GM19043 (cell line): ENCODE data around the gene PCDH10.

ENCODE experiments used
- ATAC-seq: cut with Tn5 transposase; IDR thresholded peaks from one replicate; pipeline ENCODE4 v1.9.1; 2021; ENCODE audit warnings: low read depth; ENCODE audit not compliant: unreplicated experiment

Gene PCDH10

DNA sequence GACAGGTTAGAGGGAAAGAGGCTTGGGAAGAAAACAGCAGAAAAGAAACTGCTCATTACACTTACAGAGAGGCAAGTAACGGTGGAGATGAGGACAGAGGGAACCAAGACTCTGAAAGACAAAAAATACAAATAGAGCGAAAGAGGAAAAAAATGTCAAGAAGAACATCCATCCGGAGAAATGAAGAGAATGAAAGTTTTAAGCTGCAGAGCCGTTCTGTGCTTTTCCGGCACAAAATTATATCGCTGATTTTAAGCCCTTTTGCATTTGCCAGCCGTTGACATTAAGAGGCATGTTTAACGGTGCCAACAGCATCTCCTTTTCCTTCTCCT is 236 bp downstream of the PCDH10 start:
- no peak for ATAC-seq

DNA sequence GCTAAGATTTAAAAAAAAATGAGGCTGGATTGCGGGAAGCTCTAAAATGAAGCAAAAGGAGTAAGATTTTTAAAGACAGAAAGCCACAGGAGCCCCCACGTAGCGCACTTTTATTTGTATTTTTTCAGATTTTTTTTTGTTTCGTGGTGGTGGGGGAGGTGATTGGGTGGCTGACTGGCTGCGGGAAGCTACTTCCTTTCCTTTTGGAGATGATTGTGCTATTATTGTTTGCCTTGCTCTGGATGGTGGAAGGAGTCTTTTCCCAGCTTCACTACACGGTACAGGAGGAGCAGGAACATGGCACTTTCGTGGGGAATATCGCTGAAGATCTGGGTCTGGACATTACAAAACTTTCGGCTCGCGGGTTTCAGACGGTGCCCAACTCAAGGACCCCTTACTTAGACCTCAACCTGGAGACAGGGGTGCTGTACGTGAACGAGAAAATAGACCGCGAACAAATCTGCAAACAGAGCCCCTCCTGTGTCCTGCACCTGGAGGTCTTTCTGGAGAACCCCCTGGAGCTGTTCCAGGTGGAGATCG is 908 bp downstream of the PCDH10 start:
- no peak for ATAC-seq

DNA sequence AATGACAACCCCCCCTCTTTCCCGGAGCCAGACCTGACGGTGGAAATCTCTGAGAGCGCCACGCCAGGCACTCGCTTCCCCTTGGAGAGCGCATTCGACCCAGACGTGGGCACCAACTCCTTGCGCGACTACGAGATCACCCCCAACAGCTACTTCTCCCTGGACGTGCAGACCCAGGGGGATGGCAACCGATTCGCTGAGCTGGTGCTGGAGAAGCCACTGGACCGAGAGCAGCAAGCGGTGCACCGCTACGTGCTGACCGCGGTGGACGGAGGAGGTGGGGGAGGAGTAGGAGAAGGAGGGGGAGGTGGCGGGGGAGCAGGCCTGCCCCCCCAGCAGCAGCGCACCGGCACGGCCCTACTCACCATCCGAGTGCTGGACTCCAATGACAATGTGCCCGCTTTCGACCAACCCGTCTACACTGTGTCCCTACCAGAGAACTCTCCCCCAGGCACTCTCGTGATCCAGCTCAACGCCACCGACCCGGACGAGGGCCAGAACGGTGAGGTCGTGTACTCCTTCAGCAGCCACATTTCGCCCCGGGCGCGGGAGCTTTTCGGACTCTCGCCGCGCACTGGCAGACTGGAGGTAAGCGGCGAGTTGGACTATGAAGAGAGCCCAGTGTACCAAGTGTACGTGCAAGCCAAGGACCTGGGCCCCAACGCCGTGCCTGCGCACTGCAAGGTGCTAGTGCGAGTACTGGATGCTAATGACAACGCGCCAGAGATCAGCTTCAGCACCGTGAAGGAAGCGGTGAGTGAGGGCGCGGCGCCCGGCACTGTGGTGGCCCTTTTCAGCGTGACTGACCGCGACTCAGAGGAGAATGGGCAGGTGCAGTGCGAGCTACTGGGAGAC is 1.6 kb downstream of the PCDH10 start:
- ATAC-seq, result no peak

DNA sequence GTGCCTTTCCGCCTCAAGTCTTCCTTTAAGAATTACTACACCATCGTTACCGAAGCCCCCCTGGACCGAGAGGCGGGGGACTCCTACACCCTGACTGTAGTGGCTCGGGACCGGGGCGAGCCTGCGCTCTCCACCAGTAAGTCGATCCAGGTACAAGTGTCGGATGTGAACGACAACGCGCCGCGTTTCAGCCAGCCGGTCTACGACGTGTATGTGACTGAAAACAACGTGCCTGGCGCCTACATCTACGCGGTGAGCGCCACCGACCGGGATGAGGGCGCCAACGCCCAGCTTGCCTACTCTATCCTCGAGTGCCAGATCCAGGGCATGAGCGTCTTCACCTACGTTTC is 2.2 kb downstream of the PCDH10 start:
- ATAC-seq, result no peak

DNA sequence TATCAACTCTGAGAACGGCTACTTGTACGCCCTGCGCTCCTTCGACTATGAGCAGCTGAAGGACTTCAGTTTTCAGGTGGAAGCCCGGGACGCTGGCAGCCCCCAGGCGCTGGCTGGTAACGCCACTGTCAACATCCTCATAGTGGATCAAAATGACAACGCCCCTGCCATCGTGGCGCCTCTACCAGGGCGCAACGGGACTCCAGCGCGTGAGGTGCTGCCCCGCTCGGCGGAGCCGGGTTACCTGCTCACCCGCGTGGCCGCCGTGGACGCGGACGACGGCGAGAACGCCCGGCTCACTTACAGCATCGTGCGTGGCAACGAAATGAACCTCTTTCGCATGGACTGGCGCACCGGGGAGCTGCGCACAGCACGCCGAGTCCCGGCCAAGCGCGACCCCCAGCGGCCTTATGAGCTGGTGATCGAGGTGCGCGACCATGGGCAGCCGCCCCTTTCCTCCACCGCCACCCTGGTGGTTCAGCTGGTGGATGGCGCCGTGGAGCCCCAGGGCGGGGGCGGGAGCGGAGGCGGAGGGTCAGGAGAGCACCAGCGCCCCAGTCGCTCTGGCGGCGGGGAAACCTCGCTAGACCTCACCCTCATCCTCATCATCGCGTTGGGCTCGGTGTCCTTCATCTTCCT is 2.7 kb downstream of the PCDH10 start:
- no peak for ATAC-seq

DNA sequence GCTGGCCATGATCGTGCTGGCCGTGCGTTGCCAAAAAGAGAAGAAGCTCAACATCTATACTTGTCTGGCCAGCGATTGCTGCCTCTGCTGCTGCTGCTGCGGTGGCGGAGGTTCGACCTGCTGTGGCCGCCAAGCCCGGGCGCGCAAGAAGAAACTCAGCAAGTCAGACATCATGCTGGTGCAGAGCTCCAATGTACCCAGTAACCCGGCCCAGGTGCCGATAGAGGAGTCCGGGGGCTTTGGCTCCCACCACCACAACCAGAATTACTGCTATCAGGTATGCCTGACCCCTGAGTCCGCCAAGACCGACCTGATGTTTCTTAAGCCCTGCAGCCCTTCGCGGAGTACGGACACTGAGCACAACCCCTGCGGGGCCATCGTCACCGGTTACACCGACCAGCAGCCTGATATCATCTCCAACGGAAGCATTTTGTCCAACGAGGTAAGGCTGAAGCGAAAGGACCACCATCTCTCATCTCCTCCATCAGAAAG is 3.3 kb downstream of the PCDH10 start:
- no peak for ATAC-seq

DNA sequence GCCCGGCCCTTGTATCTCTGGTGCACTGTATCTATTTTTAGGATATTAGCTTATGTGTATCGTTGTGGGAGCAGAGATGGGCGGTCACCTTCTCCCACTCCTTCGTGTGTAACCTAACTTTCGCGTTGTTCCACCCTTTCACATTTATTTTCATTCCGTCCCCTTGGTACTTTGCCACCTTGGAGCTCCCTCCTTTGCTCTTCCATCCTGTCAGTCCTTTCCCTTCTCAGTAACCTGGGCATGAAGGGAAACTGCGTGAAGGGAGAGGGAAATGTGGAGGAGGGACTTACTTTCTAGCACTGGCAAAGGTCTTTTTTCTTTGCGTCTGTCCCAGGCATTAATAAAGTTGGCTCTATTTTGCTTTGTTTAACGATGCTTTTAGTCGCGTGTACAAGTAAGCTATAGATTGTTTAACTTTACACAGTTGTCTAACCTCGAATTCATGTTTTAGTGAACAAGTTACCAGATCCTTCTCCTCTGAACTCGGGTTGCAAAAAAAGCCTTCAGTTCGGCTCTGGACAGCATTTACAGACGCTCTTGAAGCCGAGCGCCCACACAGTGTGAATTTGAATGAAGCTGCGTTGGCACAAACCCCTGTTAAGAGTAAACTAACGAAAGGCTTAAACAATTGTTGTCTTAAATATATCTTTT is 3.9 kb downstream of the PCDH10 start:
- no peak for ATAC-seq

DNA sequence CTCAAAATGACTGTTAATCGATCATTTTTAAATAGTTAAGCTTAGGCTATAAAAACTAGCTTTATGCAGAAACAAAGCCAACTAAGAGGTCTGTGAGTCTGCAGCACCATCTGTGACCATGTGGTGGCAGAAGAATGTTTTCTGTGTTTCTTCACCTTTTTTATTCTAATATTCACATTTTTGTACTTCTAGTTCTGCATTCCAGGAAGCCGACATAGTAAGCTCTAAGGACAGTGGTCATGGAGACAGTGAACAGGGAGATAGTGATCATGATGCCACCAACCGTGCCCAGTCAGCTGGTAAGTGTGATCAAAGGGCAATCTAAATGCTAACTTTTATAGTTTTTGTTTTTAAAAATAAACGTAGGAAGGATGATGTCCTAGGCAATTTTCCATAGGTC is 5.6 kb downstream of the PCDH10 start:
- ATAC-seq, result no peak

DNA sequence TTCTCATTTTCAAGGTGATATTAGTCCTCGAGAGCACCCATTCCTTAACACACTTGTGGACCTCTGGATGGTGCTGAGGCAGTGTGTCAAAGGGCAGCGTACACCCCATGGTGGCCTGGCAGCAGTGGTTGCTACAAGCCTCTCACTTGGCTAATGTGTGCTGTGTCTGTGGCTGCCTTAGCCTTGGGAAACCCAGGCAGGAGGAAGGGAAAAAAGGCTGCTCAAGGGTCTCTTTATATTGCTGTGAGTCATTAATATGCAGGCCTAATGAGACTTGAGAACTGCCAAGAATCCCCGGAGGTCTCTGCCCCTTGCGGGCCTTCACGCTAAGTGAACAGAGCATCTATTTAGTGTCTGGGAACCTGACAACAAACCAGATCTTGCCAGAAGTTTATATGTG is 7.0 kb downstream of the PCDH10 start:
- no peak for ATAC-seq

DNA sequence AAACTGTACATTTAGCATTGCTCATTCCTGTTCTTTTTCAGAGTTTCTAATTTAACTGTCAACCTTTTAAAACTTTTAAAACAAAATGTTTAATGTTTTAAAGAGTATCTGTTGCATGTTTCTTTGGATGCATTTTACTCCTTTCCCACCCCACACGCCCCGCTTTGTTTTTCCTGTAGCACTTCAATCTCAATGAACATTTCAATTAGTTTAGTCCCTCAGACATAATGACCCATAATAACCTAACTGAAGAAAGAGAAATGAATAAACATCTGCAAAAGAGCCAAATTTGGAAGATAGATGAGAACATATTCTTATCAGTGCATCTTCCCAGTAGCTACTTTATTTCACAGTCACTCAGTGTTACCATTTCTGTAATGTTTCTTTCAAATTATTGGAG is 7.5 kb downstream of the PCDH10 start:
- no peak for ATAC-seq

DNA sequence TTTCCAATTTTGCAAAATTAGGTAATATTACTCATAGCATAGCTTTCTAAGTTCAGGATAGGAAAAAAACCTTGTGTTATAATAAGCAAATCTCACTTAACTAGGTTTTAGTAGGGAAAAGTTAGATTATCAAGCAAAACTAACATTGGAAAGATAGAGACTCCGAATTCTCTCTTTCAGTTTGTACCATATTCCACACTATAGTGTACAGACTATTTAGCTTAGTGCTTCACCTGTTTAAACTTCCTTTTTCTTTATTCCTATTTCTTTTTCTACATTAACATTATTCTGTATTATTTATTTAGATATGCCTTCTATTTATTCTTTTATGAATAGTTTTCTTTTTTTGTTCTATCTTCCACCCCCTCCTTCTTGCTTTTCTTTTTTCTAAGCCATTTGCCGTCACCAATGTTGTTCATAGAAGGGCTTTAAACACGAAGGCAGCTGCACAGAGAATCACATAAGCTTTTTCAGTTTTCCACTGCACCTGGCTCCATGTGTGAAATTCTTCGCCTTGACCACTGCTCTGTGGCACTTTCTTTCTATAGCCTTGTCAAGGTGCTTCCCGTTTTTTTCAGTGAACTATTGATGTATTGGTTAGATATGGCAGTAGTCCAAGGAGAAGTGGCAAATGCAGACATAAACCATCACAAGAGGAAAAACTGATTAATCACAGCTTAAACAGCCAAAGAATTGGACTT is 8.5 kb downstream of the PCDH10 start:
- ATAC-seq, result no peak

DNA sequence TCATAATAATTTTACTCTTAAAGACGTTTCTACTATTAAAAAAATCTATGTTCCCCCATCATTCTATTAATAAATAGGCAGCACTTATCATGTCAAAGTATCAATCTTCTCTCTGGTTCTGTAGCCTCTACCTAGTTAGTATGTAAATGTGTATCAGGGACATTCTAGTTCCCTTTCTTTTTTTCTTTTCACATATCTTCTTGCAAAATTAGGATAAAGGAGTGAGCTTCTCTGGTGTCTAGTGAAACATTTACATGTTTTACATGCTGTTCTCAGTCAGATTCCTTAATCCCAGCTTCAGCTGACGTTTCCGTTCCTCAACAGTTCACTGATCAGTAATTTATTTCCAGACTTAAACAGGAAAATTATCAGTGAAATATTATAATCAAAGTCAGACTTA is 11.8 kb downstream of the PCDH10 start:
- no peak for ATAC-seq

DNA sequence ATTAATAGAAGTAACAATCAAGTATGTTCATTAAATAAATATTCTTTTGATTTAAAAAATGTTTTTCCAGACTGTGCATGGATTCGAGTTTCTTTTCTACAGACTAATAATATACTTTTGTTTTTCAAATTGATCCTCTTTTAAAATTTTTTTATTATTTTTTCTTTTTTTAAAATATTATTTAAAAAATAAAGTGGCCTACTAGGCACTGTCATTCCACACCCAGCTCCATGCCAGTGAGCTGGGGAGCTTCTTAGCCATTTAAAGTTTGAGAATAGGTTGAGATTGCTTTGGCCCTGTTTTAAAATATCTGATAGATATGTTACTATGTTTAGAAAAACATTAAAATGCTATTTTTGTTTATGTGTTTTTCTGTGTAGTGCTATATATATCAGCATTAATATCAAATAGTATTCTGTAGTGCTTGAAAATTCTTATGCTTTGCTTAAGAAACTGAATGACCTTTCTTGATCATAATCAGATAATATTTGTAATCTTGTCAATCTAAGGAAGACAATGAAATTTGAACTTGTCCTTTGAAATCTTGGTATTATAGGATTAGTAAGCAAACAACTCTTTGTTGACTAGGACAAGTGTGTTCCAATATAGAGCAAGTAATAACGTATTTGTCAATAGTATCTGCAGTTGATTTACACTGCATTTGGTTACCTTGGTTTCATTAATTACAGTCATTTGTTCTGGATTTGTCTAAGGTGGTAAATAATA is 12.6 kb downstream of the PCDH10 start:
- ATAC-seq, result no peak

DNA sequence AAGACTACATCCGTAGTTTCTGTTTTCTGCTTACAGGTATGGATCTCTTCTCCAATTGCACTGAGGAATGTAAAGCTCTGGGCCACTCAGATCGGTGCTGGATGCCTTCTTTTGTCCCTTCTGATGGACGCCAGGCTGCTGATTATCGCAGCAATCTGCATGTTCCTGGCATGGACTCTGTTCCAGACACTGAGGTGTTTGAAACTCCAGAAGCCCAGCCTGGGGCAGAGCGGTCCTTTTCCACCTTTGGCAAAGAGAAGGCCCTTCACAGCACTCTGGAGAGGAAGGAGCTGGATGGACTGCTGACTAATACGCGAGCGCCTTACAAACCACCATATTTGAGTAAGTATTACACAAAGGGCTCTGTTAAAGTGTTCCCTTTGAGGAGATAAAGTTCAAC is 13.8 kb downstream of the PCDH10 start:
- no peak for ATAC-seq

DNA sequence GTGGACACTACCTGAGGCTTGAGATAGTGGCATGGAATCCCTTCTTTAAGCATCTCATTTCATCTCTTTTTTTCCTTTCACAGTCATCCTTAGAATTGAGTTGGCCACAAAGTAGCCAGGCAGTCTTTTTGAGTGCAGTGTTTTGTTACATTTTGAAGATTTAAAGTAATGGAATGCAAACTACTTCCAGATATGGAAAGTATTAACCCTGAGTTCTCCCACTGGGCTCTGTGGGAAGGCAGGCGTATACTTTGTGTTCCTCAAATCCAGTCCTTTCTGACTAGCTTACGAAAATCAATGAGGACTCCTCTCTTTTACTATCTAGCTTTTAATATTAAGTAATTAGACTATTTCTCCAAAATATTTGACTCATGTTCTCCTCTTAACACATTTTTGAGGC is 29.9 kb downstream of the PCDH10 start:
- no peak for ATAC-seq

DNA sequence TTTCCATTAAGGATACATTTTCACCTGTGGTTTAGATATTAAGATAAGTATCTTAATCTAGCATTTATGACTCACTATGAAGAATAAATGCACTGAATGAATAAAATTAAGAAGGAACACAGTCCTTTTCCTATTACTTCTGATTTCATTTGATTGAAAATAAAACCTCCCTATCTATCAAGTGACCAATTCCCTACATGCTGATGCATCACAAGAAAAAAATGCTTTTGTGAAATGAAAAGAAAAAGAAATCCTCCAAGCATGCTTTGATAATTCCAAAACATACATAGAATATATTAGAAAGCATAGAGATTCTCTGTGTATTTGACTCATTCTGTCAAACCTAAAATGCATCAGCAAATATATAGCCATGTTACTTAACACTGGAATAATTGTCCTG is 37.1 kb downstream of the PCDH10 start:
- no peak for ATAC-seq

DNA sequence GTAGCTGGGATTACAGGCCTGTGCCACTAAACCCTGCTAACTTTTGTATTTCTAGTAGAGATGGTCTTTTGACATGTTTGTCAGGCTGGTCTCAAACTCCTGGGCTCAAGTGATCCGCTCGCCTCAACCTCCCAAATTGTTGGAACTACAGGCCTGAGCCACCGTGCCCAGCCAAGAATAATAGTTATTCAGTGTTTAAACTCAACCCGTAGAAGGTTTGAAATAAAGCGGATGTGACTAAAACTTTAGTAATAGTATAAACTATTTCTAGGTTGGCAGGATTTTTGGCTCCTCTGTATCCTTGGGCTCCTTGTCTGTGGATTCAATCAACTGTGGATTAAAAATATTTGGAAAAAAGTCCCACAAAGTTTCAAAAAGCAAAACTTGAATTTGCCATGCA is 37.8 kb downstream of the PCDH10 start:
- ATAC-seq, result no peak

DNA sequence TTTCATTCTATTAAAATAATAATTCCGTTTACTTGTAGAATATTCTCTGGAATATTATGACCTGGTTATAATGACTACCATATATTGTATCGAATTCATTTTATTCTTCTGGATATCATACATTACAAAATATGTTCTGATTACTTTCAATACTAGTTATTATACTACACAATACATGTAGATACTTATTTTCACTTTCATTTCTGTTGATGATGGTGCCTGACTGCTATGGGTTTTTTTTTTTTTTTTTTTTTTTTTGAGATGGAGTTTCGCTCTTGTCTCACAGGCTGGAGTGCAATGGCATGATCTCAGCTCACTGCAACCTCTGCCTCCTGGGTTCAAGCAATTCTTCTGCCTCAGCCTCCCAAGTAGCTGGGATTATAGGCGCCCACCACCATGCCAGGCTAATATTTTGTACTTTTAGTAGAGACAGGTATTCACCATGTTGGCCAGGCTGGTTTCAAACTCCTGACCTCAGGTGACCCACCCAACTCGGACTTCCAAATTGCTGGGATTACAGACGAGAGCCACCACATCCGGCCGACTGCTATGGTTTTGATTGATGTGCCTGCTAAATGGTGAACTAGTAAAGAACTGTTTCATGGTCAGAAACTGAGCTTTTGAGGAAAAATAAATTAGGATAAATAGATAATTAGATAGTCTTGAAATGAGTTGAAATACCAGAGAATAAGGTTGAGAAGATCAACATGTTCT is 39.5 kb downstream of the PCDH10 start:
- no peak for ATAC-seq

DNA sequence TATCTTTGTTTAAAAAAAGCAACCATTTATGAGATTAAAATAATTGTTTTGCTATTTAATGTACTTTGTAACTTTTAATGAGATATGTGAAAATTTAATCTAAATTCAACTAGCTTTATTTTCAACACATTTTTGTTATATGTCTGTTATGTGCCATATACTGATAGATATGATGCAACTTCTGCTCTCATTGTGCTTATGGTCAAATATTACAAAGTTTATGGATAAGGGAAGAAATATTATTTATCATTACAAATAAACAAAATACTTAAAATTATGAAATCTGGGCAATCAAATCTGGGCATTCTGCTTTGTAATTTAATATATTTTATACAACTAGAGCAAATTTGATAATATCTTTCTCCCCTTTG is 40.0 kb downstream of the PCDH10 start:
- ATAC-seq, result no peak

DNA sequence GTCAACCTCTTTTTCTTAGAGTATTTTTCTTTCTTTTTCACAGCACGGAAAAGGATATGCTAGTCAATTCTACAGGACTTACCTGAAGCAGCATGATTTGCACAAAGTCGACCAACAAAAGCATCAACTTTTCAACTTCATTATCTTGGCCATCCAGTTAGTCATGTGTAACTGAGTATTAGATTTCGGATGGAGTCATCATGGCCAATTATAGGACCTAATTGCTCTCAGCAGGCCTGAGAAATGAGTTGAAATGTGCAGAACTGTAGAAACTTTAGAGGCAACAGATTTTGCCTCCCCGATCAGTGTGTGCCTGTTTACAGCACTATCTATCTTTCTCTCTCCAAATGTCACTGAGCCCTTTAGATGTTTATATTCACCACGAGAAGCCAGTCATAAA is 41.0 kb downstream of the PCDH10 start:
- ATAC-seq, result no peak
